ENCODE data around the gene NOVA1.

Gene NOVA1

GRCh38 chr14:26589925-26590324 lies 7.9 kb downstream of the NOVA1 start:
- no peak for DNase-seq

GRCh38 chr14:26577711-26578110 lies 20.1 kb downstream of the NOVA1 start:
- no peak for DNase-seq

- DNase-seq = no peak
Observed at GRCh38 chr14:26554069-26554772, 43.6 kb downstream of the NOVA1 start.

- DNase-seq = no peak
Observed at GRCh38 chr14:26549571-26549970, 48.3 kb downstream of the NOVA1 start.

DNA sequence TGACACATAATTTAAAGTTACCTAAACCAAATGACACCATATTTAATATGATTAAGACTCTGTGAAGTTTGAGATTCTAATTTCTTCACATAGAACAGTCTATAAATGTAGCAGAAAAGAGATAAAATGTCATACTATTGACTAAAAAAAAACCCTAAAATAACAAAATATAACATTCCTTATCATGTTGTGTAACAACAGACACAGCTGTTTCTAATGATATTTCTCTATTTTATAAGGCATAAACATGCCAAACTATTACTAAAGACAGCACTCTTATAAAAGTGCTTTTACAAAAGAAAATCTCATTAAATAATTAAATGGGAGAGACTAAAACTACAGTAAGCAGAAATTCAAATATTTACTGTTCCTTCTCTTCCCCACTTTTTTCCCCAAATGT lies 49.4 kb downstream of the NOVA1 start:
- no peak for DNase-seq

DNA sequence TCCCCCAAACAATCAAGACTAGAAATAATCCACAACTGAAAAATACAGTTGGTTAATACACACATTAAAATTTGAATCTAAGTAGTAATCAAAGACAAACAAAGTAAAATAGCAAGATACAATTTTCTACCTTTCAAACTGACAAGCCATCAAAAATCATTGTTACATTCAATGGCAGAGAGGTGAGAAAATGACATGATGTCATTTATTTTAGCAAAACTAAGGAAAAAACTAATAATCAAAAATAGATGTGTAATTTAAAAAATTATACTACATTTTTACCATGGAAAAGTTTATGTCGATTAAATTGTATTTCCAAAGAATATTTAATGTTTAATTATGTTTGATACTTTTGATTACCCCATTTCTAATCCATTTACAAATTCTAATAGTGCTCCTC lies 59.7 kb downstream of the NOVA1 start:
- DNase-seq = no peak

GRCh38 chr14:26531894-26532293 lies 65.9 kb downstream of the NOVA1 start:
- no peak for DNase-seq

DNA sequence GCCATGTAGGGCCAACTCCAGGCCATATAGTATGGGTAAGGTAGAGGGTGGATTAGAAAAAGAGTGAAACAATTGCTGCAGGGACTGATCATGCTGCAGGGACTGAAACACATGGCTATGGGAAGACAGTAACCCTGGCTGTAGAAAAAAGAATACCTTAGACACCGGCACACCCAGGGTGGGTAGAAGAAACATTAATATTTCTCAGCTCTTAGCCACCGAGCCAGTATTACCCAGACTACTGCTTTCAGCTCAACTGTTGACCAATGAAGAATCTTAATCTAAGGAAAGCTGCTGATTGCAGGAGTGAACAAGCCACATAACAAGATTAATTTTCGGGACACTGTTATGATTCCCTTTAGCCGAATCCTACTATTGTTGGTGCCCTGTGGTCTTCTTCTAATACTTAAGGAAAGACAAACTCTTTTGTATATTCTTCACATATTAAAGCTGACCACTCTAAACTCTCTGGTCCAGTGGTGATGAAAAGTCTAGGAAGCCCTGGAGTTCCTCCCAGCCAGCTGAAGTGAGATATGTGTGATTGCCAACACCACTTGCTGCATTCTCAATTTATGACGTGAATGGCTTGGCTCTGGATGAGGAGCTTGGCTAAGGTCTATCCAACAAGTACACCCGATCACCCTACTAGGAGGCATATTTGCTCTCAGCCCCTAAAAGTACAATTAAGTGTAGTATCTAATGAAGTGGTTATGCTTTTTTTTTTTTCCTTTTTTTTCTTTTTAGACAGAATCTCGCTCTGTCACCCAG lies 69.2 kb downstream of the NOVA1 start:
- no peak for DNase-seq

GRCh38 chr14:26527095-26527494 lies 70.7 kb downstream of the NOVA1 start:
- DNase-seq = no peak

- DNase-seq = no peak
Observed at GRCh38 chr14:26526137-26526536, 71.7 kb downstream of the NOVA1 start.

DNA sequence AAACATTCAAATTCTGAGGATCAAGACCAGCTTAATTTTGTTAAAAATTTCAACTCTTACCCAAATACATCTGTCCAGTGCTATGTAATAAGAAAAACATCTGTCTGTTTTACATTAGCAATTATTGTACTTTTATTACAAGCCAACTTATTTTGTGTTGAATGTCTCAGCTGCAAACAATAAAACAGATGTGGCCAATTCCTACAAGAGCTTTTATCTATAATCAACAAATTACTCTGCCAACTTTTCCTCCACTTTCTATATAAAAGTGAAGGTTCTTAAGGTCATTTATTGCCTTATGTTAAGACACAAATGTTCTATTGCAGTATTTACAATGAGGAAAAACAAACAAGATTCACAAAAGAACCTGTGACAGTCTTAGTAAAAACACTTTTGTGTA lies 72.7 kb downstream of the NOVA1 start:
- no peak for DNase-seq

GRCh38 chr14:26522967-26523366 lies 74.9 kb downstream of the NOVA1 start:
- DNase-seq = no peak

DNA sequence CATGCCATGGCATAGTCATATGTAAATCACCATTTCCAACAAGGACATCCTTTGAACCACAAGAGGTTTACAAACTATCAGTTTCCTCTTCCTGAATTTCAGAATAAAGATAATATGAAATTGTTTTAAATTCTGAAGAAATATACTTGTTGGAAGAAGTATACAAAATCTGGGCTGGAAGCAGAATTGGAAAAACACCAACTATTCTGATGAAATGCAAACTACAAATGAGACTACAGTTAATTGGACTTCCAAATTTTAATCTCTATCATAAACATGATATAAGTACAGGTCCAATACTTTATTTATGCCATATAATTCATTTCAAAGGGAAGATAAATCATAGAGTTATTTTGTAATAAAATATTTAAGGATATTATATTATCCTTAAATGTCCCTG lies 80.1 kb downstream of the NOVA1 start:
- DNase-seq = no peak

- no peak for DNase-seq
Observed at GRCh38 chr14:26500028-26500427, 97.8 kb downstream of the NOVA1 start.

DNA sequence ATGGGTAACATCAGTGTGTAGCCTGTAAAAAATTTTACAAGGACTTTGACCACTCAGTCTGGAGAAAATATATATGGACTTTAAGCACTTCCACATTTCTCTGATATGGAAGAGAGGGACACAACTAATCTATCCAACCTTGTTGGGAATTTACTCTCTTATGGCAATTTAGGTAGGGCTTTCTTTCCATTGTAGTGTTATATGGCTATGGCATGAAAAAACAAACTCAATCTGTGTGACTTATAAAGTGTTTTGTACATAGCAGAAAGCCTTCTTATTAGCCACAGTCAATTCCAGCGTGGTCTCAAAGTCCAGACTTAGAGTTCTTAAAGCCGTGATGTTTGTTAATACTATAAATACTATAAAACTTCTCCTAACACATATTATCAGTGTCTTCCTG lies 98.3 kb downstream of the NOVA1 start:
- no peak for DNase-seq

DNA sequence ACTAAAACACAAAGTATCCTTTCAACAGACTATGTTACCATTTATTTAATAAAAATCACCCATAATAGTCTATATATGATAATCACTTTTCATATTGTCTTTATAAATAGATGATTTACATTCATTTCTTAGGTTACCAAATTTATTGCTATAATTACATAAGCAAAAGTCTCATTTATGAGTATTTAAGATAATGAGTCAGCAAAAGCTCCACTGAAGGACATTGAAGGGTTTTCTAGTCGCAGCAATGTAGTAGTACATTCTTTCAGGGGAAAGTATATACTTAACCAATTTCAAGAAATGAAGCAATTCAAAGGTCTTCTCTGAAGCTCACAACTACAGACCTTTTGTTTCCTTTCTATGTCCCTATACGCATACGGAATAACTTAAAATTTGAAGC lies 110.9 kb downstream of the NOVA1 start:
- DNase-seq = no peak

DNA sequence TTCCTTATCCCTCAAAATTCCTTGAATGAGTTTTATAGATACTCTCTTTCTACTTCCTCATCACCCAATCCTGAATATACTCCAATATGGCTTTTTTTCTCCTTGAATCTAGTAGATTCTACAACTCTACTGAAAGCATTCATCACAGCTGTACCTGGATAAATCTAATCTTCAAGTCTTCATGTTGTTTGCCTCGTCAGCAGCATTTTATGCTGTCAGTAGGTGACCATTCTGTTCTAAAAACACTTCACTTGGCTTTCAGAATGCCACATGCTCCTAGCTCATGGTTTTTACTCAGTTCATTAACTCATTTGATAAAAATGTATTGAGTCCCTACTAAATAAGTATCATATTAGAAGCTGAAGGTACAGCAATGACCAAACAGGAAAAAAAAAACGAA lies 113.3 kb downstream of the NOVA1 start:
- no peak for DNase-seq

GRCh38 chr14:26478967-26479366 lies 118.9 kb downstream of the NOVA1 start:
- no peak for DNase-seq

DNA sequence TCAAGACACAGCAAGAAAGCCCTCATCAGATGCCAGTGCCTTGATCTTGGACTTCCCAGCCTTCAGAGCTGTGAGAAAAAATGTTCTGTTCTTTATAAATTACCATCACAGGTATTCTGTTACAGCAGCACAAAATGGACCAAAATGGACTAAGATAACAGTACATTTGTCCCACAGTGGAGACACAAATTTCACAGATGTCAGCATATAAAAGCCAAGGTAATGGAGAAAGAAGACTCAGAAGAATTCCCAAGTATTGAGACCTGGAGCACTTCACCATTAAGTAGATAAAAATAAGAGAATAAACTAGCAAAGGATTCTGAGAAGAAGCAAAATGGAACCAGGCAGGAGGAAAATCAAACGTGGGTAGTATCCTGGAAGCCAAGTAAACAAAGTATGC lies 131.0 kb downstream of the NOVA1 start:
- no peak for DNase-seq

DNA sequence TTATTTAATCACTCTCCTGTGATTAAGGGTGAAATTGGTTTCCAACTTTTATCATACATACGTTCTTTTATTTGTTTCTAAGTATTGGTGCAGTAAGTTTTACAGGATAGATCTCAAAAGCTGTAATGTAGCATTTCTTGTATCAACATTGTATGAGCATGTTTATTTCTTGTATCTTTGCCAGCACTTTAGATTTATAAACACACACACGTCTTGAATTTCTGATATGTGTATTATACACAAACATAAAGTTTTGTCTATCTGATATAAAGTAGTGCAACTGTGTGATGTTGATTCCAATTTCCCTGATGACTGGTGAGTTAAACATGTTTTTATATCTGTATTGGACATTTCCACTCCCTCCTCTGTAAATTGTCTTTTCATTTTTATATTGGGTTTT lies 134.7 kb downstream of the NOVA1 start:
- no peak for DNase-seq

DNA sequence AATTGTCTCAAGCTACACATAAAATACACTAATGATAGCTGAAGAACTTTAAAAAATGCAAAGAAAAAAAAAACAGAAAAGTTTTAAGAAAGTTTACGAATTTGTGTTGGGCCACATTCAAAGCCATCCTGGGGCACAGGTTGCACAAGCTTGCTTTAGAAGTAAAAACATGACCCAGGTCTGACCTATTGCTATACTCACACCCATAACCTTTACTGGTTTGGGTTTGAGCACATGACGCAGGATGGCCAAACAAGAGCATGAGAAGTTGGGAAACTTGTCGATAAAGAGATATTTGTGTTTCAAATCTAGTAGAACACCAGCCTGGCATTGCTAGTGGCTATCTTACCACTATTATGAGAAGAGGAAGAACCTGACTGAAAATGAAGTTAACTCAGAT lies 143.7 kb downstream of the NOVA1 start:
- no peak for DNase-seq

- no peak for DNase-seq
Observed at GRCh38 chr14:26448181-26448855, 149.5 kb downstream of the NOVA1 start.

GRCh38 chr14:26444822-26445221 lies 153.0 kb downstream of the NOVA1 start:
- no peak for DNase-seq

- no peak for DNase-seq
Observed at GRCh38 chr14:26443654-26444053, 154.2 kb downstream of the NOVA1 start.

Data from NCI-H1436 treated with DMSO at 0.1 percent for 48 hours (cell line).